ENCODE measurements around the gene SLC38A3.

Gene SLC38A3

DNA sequence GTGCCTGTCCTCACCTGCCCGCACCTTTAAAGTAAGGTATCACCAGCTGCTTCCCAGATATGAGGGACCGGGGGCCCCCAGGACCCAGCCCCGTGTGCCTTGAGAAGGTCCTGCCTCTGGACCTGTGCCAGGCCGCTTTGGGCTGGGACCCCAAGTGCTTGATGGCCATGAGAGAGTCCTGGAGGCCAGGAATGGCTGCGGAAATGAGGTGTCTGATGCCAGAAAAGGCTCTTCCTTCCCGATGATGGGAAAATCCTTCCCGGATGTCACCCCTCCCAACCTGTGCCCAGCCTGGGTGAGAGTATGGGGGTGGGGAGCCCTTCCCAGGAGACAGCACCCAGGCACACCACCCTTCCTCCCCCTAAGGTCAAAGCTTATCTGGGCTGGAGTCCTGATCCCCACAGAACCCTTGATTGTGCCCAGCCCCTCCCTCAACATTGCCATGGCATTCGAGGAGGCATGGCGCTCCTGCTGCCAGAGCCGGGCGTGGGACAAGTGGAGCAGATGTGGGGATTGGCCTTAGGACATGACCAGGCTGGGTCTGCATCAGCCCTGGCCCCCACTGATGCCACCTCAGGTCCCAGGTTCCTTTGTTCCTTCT is 35.7 kb upstream of the SLC38A3 start:
- no peak for DNase-seq

DNA sequence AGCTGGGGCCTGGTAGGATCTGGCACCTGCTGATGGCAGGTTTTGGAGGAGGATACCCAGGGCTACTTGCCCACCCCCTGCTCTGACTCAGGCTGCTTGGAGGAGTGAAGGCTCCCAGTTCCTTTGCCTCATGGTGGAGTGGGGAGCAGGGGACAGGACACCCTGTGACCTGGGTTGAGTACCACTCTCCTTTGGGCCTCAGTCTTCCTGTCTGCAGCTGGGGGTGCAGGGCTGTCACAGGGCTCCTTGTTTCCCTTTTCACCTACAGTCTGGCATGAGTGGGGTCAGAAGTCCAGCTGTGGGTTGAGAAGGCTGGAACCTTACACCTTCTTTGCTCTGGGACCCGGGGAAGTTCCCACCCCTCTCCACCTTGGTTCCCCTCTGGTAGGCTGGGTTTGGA is 35.2 kb upstream of the SLC38A3 start:
- DNase-seq, result no peak

DNA sequence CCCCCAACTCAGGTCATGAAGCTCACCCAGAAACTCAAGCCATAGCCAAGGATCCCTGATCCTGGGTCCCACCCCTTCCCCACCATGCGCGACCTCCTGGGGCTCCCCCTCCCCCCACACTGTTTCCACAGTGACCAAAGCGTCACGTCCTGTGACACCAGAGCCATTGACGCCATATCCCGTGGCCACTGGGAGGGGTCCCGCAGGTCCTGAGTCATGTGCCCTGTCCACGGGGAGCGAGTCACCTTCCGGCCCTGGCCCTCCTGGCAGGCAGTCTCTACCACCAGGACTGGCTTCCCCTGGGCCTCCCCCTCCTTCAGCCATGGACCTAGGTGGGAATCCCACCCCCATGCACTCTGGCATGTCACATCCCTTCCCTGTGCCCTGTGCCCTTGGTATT is 34.4 kb upstream of the SLC38A3 start:
- DNase-seq, result no peak

DNA sequence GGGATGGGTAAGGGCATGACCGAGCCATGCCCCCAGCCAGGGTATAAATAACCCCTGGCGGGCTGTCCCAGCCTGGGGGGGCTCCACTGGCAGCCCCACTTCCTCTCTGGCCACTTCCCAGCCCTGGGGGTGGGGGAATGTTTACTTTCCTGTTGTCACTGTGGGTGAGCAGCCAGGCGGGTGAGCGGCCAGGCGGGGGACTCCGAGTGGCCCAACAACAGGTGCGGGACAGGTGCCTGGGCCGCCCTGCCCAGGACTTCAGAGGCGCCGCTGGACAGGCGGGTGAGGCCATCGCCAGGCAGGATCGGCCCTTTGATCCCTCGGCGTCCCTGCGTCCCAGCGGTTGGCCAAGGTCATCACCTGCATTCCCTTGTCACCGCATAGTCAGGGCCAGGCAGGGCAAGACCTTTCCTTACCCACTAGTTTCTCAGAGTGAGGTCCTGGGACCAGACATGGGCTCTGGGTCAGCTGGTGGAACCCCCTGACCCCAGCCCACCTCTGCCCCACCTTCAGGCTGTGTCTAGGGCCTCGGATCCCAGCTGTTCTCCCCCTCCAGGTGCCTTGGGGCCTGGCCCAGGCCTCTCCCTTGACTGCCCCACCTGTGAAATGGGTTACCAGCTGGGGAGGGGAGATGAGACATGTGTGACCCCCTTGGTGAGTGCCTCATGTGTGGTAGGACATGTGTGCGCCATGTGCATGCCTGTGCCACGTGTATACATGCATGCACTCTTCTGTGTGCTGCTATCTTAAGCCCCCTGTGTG is 33.4 kb upstream of the SLC38A3 start:
- no peak for DNase-seq

DNA sequence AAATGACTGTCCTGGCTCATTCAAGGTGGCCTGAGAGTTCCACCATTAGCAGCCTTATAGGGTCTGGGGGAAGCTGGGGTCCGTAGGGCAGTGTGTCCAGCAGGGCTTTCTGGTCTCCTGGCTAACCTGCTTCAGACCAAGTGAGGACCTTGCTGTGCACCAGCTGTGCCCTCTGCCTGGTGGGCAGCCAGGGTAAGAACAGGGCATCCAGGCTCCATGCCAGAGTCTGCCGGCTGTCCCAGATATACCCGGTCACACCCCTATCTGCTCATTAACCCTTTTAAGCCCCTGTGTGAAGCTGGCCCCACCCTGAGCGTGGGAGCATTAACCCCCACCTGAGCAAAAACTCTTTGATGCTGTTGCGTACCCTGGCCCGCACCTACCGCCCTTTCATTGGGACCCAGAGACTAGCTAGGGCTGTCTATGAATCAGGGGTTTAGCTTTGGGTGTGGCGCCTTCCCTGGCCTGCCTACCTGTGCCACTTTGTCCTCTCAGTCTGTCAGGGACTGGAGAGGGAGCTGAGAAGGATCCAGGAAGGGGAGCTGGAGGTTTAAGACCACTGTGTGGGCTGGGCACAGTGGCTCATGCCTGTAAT is 32.3 kb upstream of the SLC38A3 start:
- no peak for DNase-seq

DNA sequence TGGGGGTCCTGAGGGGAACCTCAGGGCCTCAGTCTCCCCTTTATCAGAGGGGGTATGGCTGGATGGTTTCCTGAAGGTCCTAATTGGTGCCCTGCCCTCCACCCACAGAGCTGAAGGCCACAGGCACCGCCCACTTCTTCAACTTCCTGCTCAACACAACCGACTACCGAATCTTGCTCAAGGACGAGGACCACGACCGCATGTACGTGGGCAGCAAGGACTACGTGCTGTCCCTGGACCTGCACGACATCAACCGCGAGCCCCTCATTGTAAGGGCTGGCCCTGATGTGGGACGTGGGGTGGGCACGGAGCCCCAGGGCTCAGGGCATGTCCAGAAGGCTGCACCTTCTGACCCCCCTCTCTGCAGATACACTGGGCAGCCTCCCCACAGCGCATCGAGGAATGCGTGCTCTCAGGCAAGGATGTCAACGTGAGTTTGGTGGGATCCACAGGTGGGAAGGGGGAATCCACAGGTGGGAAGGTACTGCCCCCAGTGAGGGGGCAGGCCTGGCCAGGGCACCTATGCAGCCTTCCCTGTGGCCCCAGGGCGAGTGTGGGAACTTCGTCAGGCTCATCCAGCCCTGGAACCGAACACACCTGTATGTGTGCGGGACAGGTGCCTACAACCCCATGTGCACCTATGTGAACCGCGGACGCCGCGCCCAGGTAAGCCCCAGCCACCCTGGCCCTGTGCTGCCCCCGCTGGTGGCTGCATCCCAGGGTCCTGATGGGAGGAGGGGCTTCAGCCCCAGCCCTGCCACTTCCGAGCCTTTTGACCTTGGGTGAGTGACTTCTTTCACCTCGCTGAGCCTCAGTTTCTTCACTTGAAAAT is 31.2 kb upstream of the SLC38A3 start:
- DNase-seq, result no peak

DNA sequence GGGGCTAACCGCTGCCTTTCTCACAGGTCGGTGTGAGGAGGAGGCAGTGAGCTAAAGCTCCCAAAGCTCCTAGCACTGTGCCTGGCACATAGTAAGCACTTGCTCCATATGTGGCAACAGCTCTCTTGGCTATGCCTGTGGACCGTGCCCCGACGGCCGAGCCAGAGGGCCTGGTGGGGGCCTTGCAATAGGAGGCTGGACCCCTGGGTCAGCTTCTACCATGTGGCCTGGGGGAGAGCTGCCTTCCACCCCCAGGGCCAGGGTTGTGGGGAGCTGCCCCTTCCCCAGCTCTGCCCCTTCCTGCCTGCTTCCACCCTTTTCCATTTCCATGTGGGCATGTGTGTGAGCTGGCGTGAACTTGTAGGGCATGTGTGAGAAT is 30.6 kb upstream of the SLC38A3 start:
- DNase-seq, result no peak

DNA sequence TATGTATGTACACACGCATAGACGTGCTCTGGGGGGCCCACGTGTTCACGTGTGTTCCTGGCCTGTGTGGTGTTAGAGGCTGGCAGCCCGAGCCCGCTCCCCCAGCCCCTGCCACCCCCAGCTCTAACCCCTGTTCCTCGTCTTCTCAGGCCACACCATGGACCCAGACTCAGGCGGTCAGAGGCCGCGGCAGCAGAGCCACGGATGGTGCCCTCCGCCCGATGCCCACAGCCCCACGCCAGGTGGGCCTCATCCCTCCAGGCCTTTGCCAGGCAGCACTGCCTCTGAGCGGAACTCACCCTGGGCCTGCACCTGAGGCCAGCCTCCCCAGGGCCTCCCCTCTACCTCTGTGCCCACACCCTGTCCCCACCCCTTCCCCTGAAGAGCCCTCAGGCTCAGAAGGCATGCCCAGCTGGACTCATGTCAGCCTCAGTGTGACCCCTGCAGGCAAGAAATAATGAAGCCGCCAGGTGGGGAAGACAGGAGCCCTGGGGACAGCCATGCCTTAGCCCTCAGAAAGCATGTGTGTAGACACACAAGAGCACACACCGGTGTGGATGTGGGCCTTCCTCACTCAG is 30.0 kb upstream of the SLC38A3 start:
- no peak for DNase-seq

DNA sequence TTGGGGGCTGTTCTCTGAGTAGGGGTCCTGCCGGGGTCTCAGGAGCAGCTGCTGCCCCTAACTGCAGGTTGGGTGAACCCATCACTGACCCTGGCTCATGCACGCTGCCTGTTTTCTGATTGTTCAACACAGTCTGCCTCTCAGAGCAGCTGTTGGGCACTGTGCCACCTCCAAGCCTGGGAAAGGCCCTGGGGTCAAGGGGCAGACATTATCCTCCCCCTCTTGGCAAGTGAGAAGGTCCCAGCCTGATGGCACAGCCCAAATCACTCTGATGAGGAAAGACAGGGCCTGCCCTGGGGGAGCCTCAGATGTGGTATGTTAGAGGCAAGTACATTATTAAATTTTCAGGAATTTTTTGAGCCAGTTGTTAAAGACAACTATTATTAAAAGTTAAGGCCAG is 27.7 kb upstream of the SLC38A3 start:
- DNase-seq, result no peak

DNA sequence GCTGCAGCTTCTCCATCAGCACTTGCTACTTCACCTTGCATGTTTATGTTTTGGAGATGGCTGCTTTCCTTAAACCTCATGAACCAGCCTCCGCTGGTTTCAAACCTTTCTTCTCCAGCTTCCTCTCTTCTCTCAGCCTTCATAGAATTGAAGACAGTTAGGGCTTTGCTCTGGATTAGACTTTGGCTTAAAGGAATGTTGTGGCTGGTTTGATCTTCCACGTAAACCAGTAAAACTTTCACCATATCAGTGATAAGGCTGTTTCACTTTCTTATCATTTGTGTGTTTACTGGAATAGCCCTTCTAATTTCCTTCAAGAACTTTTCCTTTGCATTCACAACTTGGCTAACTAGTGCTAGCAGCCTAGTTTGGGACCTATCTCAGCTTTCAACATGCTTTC is 25.4 kb upstream of the SLC38A3 start:
- DNase-seq, result no peak

DNA sequence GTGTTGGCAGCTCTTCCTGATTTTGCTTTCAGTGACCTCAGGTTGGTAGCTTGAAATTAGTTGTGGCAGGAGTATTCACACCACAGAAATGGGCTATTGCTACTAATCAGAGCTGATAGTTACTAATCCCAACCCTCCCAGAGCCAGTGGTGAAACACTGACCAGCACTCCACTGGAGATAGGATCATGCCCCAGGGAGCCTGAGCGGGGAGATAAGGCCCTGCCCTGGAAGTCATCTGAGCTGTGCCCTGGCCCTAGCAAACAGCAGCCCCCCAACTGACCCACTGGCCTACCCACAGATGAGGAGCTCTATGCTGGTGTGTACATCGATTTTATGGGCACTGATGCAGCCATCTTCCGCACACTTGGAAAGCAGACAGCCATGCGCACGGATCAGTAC is 23.1 kb upstream of the SLC38A3 start:
- no peak for DNase-seq

DNA sequence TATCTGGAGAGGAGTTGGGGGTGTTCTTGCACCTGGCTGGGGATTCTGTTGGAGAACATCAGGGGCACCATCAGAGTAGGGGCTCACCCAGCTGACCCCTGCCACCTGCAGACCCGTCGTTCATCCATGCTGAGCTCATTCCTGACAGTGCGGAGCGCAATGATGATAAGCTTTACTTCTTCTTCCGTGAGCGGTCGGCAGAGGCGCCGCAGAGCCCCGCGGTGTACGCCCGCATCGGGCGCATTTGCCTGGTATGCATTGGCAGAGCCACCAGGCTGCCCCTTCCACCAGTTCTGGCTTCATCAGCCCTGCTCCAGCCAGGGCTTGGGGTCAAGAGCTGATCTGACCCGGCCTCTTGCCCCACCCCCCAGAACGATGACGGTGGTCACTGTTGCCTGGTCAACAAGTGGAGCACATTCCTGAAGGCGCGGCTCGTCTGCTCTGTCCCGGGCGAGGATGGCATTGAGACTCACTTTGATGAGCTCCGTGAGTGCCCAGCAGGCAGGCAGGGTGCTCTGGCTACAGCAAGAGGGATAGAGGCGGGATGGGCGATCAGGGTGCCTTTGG is 22.5 kb upstream of the SLC38A3 start:
- no peak for DNase-seq

DNA sequence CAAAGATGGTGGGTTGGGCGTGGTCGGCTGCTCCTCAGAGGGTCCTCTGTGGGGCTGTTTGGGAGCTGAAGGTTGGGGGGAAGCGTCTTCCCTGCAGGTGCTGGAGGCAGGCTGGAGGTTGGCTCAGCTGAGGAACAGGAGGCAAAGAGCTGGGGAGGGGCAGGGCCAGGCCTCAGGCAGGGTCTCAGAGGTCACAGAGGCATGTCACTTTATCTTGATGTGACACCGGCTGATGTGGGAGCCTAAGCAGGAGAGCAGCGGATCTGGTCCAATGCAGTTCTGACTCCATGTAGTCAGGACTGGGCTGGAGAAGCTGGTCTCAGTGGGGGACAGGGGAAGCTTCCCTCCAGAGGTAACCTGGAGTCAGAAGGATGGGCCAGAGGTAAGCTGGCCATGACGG is 21.3 kb upstream of the SLC38A3 start:
- no peak for DNase-seq

DNA sequence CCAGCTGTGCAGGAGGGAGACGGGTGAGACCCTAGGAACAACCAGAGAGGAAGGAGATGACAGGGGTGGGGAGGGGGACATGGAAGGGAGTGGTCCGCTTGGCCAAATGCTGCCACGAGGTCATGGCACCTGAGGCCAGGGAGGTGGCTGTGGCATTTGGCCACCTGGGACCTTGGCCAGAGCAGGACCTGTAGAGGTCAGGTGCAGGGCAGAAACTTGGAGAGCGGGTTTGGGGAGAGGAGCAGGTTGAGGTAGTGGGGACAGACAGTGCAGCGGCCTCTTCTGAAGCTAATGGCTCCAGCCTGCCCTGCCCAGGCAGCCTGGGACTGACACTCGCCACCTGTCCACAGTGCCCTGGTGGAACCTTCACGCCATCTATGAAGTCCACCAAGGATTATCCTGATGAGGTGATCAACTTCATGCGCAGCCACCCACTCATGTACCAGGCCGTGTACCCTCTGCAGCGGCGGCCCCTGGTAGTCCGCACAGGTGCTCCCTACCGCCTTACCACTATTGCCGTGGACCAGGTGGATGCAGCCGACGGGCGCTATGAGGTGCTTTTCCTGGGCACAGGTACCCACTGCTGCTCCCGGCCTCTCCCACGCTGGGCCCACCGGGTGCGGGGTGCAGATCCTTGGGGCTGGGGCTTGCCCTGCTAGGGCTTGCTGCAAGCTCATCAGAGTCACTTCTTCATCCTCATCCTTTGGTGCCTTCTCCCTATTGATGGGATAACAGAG is 20.7 kb upstream of the SLC38A3 start:
- no peak for DNase-seq

DNA sequence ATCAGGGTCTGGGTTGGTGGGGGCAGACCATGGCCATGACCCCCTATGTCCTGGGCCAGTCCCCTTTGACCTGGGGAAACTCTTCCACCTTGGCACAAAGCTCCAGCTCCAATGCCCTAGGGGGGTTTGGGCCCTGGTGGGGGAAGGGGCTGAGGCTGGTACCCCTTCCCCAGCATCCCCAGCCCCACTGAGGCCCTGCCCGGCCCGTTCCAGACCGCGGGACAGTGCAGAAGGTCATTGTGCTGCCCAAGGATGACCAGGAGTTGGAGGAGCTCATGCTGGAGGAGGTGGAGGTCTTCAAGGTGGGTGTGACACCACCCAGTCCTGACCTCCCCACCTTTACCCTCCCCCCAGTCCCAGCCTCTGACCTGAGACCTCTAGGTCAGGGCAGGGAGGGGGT is 19.8 kb upstream of the SLC38A3 start:
- no peak for DNase-seq

DNA sequence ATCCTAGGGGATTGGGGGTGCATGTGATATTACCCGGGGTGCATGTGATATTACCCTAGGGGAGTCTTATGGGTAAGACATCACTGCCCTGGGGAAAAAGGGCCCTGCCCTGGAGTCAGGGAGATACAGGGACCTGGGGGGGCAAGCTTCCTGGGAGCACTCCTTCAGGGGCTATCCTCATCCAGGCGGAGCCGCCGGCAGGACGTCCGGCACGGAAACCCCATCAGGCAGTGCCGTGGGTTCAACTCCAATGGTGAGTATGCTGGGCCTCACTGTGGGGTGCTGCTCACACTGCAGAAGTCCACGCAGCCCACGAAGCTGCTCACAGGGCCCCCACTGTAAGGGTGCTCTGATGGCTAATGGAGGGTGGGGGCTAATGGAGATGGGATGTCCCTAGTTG is 19.0 kb upstream of the SLC38A3 start:
- DNase-seq, result no peak

DNA sequence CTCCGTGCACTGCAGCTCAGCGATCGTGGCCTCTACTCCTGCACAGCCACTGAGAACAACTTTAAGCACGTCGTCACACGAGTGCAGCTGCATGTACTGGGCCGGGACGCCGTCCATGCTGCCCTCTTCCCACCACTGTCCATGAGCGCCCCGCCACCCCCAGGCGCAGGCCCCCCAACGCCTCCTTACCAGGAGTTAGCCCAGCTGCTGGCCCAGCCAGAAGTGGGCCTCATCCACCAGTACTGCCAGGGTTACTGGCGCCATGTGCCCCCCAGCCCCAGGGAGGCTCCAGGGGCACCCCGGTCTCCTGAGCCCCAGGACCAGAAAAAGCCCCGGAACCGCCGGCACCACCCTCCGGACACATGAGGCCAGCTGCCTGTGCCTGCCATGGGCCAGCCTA is 17.3 kb upstream of the SLC38A3 start:
- DNase-seq, result no peak

DNA sequence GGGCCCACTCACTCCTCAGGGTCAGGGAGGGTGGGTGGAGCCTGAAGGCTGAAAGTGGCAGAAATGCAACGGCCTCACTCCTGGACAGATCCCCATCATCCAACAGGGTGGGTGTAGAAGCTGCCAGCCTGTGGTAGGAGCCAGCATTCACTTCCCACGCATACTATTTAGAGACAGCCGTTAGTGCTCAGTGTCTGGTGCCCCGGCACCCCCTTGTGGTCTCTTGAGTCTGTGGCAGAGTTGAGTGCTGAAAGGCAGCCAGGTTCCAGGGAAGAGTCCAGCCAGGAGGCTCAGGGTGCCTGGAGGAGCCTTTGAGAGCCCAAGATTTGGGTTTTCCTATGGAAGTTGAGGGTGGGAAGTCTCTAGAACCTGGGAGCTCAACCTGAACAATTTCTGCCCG is 15.8 kb upstream of the SLC38A3 start:
- DNase-seq, result peak; percentile 30

DNA sequence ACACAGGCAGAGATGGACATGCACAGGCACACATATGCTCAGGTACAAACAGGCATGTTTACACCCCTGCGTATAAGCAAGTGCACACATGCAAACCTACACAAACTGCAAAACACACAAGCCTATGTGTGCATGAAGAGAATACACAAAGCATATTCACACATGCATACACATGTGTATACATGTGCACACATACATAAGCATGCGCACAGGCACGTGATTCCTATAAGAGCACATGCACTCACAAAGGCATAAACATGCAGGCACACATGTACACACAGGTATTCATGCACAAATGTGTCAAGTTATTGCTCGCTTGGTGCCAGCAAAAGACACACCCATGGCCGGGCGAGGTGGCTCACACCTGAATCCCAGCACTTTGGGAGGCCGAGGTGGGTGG is 15.1 kb upstream of the SLC38A3 start:
- DNase-seq, result no peak

DNA sequence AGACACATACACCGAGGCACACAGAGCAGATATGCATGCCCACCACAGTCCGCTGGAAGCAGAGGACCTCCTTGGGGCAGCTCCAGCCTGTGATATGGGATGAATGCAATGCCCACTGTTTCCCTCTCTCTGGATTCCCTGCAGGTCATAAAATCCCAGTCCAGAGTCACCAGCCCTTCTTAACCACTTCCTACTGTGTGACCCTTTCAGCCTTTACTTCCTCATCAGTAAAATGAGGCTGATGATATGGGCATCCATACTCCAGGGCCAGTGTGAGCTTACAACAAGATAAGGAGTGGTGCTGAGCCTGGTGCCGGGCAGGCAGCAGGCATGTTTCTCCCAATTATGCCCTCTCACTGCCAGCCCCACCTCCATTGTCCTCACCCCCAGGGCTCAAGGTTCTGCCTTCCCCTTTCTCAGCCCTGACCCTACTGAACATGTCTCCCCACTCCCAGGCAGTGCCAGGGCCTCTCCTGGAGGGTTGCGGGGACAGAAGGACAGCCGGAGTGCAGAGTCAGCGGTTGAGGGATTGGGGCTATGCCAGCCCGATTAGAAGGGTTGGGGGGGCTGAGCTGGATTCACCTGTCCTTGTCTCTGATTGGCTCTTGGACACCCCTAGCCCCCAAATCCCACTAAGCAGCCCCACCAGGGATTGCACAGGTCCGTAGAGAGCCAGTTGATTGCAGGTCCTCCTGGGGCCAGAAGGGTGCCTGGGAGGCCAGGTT is 14.0 kb upstream of the SLC38A3 start, which contains the start of gene GNAT1:
TSS of gene GNAT1 (plus strand) at position 675 of the 725 bp plus-strand sequence. CDS start 116 bp downstream, outside the sequence.
- no peak for DNase-seq

DNA sequence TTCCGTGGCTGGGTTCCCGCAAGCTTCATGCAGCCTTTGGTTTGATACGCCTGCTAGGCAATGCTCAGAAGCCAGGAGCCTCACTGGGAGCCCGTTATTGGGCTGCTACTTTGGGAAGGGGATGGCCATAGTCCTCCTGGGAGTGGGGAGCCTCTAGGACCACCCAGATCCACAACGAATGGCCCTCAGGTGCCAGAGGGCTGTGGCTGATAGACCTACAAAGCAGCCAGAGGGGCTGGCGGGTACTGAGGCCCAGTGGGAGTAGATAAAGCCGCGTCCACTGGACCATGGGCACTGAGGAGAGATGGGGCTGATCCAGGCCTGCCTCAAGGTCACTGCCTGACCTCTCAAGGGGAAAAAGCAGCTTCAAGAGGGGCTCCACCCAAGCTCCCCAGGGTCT is 12.9 kb upstream of the SLC38A3 start:
- DNase-seq, result no peak

Data from CD4-positive, alpha-beta T cell treated with Interleukin-17A for 4 hours (primary cell).